ENCODE data around the gene BMS1.

GRCh38 chr10:42755028-42755451, 27.6 kb upstream of the BMS1 start:
- peak; percentile 18 for TF ChIP-seq CTCF (IDR thresholded peaks at IDR 0.05; ENCODE audit: poor library complexity)
- no peak for TF ChIP-seq EZH2phosphoT487 (IDR thresholded peaks at IDR 0.05; ENCODE audit: low read depth, severe bottlenecking, unreplicated experiment)
- no peak for TF ChIP-seq EZH2 (IDR thresholded peaks at IDR 0.05; ENCODE audit: borderline replicate concordance)

All from hepatocyte (in vitro differentiated cells).